ENCODE measurements around the gene CCDC40. TPM values are rescaled to one million over a fixed set of nuclear protein-coding genes. Genes with fewer than 3 reads are reported as not detected.
A peak's percentile ranks its signal among the peaks of the same experiment; 100 is the strongest.
"Not testable (repeated sequence)": the region's sequence is repeated elsewhere in the genome, so short reads cannot be mapped to it uniquely, and the experiment has no call there.

Gene CCDC40
- total RNA-seq, 1 experiment from 2014 or later: 7.2 TPM

DNA sequence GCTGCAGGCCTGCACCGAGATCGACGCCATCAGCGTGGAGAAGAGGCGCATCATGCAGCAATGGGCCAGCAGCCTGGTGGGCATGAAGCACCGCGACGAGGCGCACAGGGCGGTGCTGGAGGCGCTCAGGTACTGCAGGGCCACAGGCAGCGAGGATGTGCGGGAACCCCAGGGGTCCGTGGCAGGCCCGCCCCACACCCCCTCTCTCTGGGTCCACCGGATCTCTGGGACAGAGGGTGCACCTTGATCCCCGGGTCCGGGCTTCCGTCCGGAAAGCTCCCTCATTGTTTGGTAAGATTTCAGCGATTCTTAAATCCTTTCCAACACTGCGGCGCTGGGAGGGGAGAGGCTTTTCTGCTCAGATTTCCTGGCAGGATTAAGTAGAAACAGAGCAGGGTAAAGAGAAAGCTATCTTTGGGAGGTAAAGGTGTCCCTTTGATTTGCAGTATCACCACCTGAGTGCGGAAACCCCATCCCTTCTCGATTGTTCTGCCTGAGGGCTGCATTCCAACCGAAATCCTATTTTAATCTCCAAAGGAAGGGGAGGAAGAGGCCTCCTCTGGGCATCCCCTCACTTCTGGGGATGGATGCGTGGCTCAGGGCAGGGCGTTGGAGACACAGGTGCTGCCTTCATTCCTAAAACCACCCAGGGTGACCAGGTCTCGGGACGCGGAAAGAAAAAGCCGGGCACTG is 29.2 kb downstream of the CCDC40 start:
- in situ Hi-C loops (cut with HindIII; ENCODE audit: low pct_unique_long_range_greater_than_20kb, low sequenced_read_pairs): loop anchor here (10.0 kb wide), 1 partner anchor 79 kb away; the partner anchor contains the start of gene EIF4A3
- DNase-seq (ENCODE audit: low read depth): no peak

DNA sequence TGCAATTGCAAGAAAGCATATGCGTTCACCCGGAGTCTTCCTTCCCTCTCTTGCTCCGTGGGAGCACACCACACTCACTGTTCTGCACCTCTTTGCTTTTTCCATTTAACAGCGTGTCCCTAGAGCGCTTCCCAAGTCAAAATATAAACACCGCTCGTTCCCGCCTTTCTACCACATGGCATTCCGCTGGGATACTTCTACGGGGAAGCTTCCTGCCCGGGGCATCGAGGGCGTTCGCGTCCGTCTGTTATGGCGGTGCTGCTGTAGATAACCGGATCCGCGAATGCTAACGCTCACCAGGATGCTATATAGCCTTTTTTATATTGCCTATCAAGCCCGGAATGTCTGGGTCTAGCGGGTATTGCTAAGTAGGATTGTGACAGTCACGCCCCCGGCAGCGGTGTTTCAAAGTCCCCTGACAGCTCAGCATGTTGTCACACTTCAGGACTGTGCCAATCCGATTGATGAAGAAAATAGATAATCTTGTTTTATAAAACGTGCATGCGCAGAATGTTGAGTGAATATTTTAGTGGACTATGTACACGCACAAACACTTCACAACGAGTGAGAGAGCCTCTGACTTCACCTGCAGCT is 31.0 kb downstream of the CCDC40 start:
- no peak for DNase-seq (ENCODE audit: low read depth)
- in situ Hi-C loops (cut with HindIII; ENCODE audit: low pct_unique_long_range_greater_than_20kb, low sequenced_read_pairs): loop anchor here (10.0 kb wide), 1 partner anchor 77 kb away; the partner anchor contains the start of gene EIF4A3

DNA sequence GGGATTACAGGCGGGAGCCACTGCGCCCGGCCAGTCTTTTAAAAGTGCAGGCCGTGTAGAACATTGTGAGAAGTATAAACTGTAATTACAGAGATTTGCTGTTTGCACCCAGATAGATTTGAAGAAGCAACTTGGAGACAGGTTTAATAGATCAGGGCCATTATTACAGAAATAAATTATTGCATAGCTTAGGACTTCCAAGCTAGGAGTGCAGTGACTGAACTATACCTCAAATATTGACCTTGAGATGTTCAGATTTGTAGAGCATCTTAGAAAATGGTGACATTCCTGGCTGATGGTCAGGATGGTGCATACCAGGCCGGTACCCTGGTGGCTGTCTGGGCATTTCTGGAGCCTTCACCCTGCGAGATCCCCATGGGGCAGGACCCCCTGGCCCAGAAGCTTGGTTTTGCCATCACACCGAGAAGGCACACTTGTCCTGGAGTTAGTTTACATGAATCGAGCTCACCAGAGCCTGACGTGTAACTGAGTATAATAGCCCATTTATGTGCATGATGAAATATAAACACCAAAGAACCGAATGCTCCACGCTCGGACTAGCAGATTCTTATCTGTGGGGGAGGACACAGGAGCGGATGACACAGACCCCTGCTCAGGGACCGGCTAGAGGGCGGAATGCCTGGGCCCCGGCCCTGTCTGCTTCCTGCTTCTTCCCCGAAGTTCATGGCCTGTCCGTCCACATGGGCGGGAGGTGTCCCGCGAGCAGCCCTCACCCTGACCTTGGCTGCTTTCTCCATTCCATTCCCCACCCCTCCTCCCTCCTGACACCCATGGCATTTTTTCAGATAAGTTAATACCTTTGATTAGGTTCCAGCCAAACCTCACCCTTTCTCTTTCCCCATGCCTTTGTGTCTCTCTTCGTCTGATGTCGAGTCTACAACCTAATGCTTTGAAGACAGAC is 32.1 kb downstream of the CCDC40 start:
- DNase-seq (ENCODE audit: low read depth): peak; percentile 94
- in situ Hi-C loops (cut with HindIII; ENCODE audit: low pct_unique_long_range_greater_than_20kb, low sequenced_read_pairs): loop anchor here (10.0 kb wide), 1 partner anchor 76 kb away; the partner anchor contains the start of gene EIF4A3

DNA sequence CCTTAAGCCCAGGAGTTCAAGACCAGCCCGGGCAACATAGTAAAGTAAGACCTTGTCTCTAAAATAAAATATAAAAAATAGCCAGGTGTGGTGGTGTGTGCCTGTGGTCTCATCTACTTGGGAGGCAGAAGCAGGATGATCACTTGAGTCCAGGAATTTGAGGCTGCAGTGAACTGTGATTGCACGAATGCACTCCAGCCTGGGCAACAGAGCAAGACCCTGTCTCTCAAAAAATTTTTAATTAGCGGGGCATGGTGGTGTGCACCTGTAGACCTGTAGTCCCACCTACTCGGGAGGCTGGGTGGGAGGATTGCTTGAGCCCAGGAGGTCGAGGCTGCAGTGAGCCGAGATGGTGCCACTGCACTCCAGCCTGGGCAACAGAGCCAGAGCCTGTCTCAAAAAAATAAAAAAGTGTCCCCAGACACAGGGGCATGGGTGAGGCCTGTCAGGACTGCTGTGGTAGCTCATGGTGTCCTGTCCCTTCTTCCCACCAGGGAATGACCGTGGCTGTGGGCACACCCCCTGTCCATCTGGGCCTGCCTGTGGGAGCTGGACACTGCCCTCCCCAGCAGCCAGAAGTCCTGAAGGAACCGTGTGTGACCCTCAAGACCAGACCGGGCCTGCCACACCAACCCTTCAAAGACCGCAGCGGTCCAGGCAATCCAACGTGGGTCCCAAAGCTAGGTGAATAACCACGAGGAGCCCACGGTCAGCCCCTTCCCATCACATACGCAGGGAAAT is 34.1 kb downstream of the CCDC40 start:
- DNase-seq (ENCODE audit: low read depth): no peak
- in situ Hi-C loops (cut with HindIII; ENCODE audit: low pct_unique_long_range_greater_than_20kb, low sequenced_read_pairs): no loop called here

DNA sequence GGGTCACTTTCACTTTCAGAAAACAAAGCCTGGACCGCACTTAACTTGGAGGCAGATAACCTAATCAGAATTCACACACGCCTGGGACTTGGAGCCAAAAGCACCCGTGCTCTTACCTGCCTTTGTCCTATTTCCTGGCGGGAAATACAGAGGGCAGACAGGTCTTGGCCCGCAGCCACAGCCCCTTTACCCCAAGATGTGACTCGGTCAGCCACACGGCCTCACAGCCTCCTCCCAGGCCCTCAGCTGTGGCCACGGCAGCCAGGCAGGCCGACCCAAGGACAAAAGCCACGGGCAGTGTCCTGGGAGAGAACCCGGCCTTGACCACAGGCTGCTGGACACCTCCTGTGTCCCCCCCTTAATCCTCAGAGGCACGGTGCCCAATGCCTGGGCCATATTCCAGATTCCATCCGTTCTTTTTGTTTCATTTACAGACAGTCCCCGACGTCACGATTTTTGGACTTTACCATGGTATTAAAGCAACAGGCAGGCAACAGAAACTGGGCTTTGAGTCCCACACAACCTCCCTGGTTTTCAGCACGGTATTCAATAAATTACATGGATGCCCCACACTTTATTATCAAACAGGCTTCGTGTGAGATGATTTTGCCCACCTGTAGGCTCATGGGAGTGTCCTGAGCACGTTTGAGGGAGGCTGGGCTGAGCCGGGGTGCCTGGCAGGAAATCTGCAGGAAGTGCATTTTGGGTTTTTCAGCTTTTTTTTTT is 34.8 kb downstream of the CCDC40 start:
- DNase-seq (ENCODE audit: low read depth): no peak
- in situ Hi-C loops (cut with HindIII; ENCODE audit: low pct_unique_long_range_greater_than_20kb, low sequenced_read_pairs): no loop called here

DNA sequence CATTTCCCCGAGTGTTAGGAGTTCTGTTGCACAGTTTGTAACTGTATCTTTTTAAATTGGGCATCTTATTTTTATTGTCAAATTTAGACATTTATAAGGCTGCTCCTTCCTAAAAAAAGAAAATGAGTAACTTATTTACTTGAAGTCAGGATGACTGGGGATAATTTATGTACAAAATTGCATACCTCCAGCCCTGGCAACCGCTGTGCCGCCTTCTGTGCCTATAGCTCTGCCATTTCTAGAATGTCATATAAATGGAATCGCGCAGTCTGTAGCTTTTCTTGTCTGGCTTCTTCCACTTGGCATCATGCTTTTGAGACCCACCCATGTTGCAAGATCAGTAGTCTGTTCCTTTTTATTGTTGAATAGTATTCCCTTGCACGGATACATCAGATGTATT is 36.0 kb downstream of the CCDC40 start:
- in situ Hi-C loops (cut with HindIII; ENCODE audit: low pct_unique_long_range_greater_than_20kb, low sequenced_read_pairs): no loop called here
- DNase-seq (ENCODE audit: low read depth): no peak

DNA sequence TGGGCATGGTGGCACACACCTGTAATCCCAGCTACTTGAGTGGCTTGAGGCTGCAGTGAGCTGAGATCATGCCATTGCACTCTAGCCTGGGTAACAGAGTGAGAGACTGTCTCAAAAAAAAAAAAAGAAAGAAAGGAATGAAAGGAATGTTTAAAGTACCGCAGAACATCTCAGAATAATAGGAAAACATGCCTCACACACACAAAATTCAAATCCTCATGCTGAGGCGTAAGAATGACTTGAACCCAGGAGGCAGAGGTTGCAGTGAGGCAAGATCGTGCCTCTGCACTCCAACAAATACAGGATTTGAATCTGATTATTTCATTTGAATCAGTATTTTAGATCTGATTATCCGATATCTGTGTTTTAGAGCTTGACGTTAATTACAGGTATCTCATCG is 43.6 kb downstream of the CCDC40 start:
- no peak for DNase-seq (ENCODE audit: low read depth)
- in situ Hi-C loops (cut with HindIII; ENCODE audit: low pct_unique_long_range_greater_than_20kb, low sequenced_read_pairs): no loop called here

DNA sequence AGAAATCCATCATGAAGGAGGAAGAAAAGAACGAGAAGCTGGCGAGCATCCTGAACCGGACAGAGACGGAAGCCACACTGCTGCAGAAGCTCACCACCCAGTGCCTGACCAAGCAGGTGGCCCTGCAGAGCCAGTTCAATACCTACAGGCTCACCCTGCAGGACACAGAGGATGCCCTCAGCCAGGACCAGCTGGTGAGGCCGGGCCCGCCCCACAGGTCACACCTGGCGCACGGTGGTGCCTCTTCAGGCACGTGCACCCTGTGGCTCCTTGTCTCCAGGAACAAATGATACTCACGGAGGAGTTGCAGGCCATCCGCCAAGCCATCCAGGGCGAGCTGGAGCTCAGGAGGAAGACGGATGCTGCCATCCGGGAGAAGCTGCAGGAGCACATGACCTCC is 45.2 kb downstream of the CCDC40 start:
- in situ Hi-C loops (cut with HindIII; ENCODE audit: low pct_unique_long_range_greater_than_20kb, low sequenced_read_pairs): no loop called here
- no peak for DNase-seq (ENCODE audit: low read depth)

DNA sequence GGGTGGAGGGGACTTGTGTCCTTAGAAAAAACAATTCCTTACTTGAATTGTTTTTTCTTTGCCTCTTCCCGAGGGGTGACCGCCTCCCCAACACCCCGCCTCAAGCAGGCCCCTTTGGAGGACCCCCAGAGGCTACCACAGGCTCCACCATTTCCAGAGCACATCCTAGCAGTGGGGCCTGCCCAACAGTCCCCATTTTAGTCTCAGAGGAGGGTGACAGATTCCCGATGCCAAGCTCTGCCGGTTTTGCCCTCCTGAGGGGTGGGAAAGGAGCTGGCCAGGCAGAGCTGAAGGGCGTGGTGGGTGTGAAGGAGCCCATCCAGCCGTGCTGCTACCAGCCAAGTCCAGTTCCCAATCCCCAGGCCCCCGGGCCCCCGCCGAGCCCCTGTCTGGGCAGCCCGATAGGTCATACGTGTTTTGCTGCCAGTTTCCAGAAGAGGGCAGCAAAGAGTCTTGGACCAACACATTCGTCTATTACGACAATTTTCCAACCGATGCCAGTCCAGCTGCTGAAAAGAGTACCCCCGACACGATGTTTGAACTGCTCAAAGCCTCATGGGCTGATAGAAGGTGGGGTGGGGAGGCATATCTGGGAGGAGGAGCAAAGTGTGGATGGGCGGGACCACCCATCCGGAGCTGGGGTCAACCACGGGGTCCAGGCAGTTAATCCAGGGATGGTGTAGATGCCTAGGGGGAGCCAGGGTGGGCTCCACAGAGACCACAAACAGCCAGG is 46.1 kb downstream of the CCDC40 start:
- peak; percentile 25 for DNase-seq (ENCODE audit: low read depth)
- in situ Hi-C loops (cut with HindIII; ENCODE audit: low pct_unique_long_range_greater_than_20kb, low sequenced_read_pairs): no loop called here

DNA sequence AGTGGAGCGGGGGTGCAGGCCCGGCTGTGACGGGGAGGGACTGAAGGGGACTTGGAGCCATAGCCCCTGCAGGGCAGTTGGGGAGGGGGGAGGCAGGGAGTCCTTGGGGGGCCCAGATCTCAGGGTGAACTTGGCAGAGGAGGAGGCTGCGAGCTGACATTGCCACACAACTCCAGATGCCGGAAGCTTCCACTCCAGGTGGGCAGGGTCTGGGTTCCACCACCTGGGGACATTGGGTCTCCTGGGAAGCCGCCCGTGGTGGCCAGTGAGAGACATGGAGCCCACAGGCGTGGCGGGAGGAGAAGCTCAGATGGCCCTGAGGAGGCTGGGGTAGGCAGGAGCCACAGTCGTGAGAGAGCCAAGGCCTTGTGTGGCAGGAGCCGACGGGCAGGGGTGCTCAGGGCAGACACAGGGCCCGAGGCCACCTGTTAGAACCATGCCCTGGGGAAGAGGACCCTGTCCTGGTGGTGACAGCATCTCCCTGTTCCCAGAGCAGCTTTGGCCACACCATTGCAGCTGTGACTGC is 46.8 kb downstream of the CCDC40 start:
- DNase-seq (ENCODE audit: low read depth): no peak
- in situ Hi-C loops (cut with HindIII; ENCODE audit: low pct_unique_long_range_greater_than_20kb, low sequenced_read_pairs): no loop called here

DNA sequence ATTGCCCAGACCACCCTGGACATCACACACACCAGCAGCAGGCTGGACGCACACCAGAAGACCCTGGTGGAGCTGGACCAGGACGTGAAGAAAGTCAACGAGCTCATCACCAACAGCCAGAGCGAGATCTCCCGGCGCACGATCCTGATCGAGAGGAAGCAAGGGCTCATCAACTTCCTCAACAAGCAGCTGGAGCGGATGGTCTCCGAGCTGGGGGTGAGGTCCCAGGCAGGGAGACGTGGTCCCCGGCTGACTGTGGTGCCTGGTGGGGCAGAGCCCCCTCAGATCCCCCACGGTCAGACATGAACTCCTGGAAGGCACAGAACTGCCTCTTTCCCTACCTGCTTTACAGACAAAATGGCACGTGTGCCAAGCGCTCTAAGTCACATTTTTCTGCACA is 48.3 kb downstream of the CCDC40 start:
- no peak for DNase-seq (ENCODE audit: low read depth)
- in situ Hi-C loops (cut with HindIII; ENCODE audit: low pct_unique_long_range_greater_than_20kb, low sequenced_read_pairs): no loop called here

DNA sequence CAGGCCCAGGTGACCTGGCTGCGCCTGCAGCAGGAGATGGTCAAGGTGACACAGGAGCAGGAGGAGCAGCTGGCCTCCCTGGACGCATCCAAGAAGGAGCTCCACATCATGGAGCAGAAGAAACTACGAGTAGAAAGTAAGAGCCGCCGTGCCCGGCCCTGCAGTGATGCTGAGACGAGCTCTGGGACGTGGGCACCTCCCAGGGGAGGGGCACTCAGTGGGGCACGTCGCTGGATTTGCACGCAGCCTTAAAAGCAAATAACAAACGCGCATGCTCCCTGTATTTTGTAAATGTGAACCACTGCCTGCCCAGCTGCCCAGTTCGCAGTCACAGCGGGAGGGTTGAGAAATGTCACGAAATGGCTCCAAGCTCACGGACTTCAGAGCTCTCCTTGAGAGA is 49.6 kb downstream of the CCDC40 start:
- in situ Hi-C loops (cut with HindIII; ENCODE audit: low pct_unique_long_range_greater_than_20kb, low sequenced_read_pairs): no loop called here
- no peak for DNase-seq (ENCODE audit: low read depth)

DNA sequence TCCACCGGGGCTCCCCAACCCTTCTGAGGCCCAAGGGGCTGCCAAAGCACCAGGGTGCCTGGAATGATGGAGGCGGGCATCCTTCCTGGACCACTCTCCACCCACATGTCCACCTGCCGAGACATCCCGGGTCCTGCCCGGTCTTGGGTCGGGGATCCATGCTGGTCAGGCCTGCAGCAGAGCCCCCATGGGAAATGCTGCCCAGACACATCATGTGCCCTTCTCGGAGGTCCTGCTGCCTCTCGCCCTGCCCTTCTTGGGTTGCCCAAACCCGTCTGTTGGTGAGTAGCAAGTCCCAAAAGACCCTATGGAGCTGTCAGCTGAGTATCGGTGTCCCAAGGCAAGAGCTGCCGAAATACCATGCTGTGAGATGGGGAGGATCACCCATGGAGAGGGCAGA is 50.2 kb downstream of the CCDC40 start:
- in situ Hi-C loops (cut with HindIII; ENCODE audit: low pct_unique_long_range_greater_than_20kb, low sequenced_read_pairs): no loop called here
- no peak for DNase-seq (ENCODE audit: low read depth)

DNA sequence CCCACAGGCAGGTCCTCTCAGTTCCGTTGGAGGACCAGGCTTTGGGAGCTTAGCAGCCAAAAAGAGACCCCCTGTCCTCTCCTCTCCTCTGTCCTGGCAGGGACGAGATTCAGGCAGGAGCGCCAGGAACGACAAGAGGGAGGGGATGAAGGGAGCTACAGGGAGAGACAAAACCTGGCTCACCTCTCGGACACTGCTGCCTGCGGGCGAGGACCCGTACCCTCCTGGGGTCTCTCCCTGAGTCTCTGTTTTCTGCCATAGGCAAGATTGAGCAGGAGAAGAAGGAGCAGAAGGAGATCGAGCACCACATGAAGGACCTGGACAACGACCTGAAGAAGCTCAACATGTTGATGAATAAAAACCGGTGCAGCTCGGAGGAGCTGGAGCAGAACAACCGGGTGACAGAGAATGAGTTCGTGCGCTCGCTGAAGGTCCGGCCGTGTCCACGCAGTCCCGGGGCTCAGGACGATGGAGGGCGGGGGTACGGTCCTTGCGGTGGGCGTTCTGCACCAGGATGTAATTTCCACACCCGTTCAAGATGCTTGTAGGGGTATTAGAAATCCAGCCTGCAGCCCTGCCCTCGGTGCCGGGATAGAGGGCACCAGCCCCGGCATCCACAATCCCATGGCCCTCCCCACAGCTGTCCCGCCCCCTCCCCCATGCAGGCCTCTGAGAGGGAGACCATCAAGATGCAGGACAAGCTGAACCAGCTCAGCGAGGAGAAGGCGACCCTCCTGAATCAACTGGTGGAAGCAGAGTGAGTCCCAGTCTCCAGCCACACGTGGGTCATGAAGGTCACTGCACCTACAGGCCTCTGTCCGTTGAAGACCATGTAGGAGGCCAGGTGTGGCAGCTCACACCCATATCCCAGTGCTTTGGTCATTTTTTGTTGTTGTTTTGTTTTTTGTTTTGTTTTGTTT is 51.2 kb downstream of the CCDC40 start:
- in situ Hi-C loops (cut with HindIII; ENCODE audit: low pct_unique_long_range_greater_than_20kb, low sequenced_read_pairs): no loop called here
- no peak for DNase-seq (ENCODE audit: low read depth)

DNA sequence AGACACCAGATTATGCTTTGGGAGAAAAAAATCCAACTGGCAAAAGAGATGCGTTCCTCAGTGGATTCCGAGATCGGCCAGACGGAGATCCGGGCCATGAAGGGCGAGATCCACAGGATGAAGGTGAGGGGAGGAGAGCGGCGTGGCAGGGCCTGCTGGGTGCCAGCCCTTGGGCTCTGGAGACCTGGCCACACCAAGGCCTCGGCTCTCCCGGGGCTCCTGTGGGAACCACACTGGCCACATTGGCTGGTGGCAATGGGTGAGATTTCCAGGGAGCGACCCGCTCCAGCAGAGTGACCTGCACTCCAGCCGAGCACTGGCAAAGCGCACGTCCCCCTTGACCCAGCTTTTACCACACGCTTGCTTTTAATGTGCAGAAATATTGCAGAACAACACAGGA is 53.3 kb downstream of the CCDC40 start:
- DNase-seq (ENCODE audit: low read depth): no peak
- in situ Hi-C loops (cut with HindIII; ENCODE audit: low pct_unique_long_range_greater_than_20kb, low sequenced_read_pairs): no loop called here

DNA sequence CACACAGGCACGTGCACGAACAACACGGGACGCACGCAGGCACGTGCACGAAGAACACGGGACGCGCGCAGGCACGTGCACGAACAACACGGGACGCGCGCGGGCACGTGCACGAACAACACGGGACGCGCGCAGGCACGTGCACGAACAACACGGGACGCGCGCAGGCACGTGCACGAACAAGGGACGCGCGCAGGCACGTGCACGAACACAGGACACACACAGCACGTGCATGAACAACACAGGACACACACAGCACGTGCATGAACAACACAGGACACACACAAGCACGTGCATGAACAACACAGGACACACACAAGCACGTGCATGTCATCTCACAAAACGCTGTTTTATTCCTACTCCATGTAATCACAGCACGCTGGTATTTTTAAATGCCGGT is 53.7 kb downstream of the CCDC40 start:
- in situ Hi-C loops (cut with HindIII; ENCODE audit: low pct_unique_long_range_greater_than_20kb, low sequenced_read_pairs); DNase-seq (ENCODE audit: low read depth): not testable (repeated sequence)
